Measurements from ENCODE around the gene PTCD2.

DNA sequence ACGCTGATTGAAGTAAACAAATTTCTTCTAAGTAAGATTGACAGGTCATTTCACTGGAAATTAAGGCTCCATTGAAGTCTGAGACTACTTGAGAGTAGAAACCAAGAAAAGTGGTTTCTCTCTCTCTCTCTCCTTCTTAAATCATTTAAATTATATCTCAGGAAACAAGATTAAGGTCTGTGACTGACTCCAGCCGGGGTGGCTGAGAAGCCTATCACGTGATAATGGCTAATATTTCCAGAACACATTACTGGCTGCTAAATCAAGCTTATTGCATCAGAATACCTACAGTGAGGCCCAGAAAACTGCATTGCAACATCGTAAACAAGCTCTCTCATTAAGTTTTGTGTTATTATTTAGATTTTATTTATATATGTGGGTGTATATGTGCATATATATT lies 88.4 kb downstream of the PTCD2 start:
- TF ChIP-seq POLR2AphosphoS5 (IDR thresholded peaks at IDR 0.05), result no peak
- TF ChIP-seq, protein P1, sequence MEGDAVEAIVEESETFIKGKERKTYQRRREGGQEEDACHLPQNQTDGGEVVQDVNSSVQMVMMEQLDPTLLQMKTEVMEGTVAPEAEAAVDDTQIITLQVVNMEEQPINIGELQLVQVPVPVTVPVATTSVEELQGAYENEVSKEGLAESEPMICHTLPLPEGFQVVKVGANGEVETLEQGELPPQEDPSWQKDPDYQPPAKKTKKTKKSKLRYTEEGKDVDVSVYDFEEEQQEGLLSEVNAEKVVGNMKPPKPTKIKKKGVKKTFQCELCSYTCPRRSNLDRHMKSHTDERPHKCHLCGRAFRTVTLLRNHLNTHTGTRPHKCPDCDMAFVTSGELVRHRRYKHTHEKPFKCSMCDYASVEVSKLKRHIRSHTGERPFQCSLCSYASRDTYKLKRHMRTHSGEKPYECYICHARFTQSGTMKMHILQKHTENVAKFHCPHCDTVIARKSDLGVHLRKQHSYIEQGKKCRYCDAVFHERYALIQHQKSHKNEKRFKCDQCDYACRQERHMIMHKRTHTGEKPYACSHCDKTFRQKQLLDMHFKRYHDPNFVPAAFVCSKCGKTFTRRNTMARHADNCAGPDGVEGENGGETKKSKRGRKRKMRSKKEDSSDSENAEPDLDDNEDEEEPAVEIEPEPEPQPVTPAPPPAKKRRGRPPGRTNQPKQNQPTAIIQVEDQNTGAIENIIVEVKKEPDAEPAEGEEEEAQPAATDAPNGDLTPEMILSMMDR (IDR thresholded peaks at IDR 0.05), result no peak
- no peak for TF ChIP-seq POLR2A (IDR thresholded peaks at IDR 0.05)
